ENCODE results near the gene SMIM20.

SMIM20 gene

GRCh38 chr4:25928379-25929297 lies 14.6 kb downstream of the SMIM20 start:
- peak overlapping the region; percentile 26 for H3K27ac Mint-ChIP-seq
- H3K36me3 Mint-ChIP-seq (ENCODE audit: low read depth) = peaks cover 25% of the 10 kb centered on the region
- no peak for DNase-seq
- no peaks in the 10 kb centered on the region for H3K27me3 Mint-ChIP-seq
- H3K4me1 Mint-ChIP-seq (ENCODE audit: low read depth) = peaks cover 9% of the 10 kb centered on the region
- H3K4me3 Mint-ChIP-seq = no peak overlapping the region
- no peaks in the 10 kb centered on the region for H3K9me3 Mint-ChIP-seq

DNA sequence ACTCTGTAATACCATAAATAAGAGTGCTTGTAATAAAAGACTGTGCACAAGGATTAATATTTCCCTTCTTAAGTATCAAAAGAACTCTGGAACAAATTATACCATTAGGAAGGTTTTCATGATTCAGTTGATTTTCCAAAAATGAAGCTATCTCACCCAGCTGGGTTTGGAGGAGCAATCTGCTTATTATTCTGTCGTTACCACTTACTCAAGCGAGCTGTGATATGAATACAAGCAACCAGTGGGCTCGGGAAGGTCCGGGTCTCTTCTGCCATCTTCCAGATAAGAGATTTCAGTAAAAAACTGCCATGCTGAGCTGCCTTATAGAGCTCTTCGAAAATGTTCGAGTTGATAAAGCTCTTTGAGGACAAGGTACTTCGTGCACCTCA lies 15.3 kb downstream of the SMIM20 start:
- Mint-ChIP-seq H3K27me3 (no peaks in the 10 kb centered on the region), H3K4me3 (no peak overlapping the region), H3K27ac (no peak overlapping the region), H3K4me1 (ENCODE audit: low read depth) (peaks cover 9% of the 10 kb centered on the region), H3K36me3 (ENCODE audit: low read depth) (peaks cover 25% of the 10 kb centered on the region), H3K9me3 (no peaks in the 10 kb centered on the region)
- no peak for DNase-seq

- DNase-seq = no peak
- peaks cover 25% of the 10 kb centered on the region for H3K36me3 Mint-ChIP-seq (ENCODE audit: low read depth)
- no peaks in the 10 kb centered on the region for H3K9me3 Mint-ChIP-seq
- H3K27me3 Mint-ChIP-seq = no peaks in the 10 kb centered on the region
- H3K27ac Mint-ChIP-seq = no peak overlapping the region
- H3K4me3 Mint-ChIP-seq = no peak overlapping the region
- peaks cover 9% of the 10 kb centered on the region for H3K4me1 Mint-ChIP-seq (ENCODE audit: low read depth)
These were observed 16.8 kb downstream of the SMIM20 start for GRCh38 chr4:25930731-25931354.

DNA sequence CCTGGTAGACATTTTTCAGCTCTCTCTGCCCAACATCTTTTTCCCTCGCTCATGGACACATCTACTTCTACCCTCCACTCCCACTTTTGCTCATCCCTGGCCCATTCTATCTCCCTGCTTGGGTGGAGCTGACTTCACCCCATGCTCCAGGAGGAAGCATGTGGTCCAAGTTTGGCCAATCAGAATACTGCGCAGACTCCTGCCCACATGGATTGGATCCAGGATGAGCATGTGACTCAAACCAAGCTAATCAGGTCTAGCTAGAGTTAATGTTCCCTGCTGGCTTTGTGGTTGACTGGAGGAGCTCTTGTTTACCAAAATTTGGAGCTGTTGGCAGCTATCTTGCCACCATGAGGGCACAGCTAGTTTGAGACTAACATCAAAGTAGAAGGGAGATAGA lies 22.7 kb downstream of the SMIM20 start:
- DNase-seq = no peak
- Mint-ChIP-seq H3K4me1 (ENCODE audit: low read depth) (peaks cover 23% of the 10 kb centered on the region), H3K27ac (no peak overlapping the region), H3K36me3 (ENCODE audit: low read depth) (no peaks in the 10 kb centered on the region), H3K4me3 (no peak overlapping the region), H3K27me3 (peaks cover 14% of the 10 kb centered on the region), H3K9me3 (peaks cover 3% of the 10 kb centered on the region)

GRCh38 chr4:25937801-25938200 lies 23.8 kb downstream of the SMIM20 start:
- peak overlapping the region; percentile 49 for H3K4me3 Mint-ChIP-seq
- no peaks in the 10 kb centered on the region for H3K36me3 Mint-ChIP-seq (ENCODE audit: low read depth)
- peaks cover 3% of the 10 kb centered on the region for H3K9me3 Mint-ChIP-seq

DNA sequence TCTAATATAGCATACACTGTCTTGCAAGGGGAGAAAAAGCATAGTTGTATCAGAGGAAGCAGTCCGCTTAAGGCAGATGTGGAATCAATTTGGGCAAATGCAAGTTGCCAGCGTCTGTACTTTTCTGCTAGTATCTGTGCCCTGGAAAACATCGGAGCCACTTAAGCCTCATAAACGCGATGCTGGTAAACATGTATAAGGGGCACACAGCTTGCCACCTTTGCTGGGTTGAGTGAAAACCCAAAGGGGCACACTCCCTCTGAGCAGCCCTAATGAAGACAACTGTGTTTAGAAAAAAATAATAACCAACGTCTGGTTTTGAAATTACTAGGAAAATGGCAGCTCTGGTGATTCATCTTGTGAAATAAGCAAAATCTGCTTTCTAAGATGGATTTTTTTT lies 24.3 kb downstream of the SMIM20 start:
- H3K4me1 Mint-ChIP-seq (ENCODE audit: low read depth) = peaks cover 23% of the 10 kb centered on the region
- peak overlapping the region; percentile 49 for H3K4me3 Mint-ChIP-seq
- peaks cover 3% of the 10 kb centered on the region for H3K9me3 Mint-ChIP-seq
- H3K36me3 Mint-ChIP-seq (ENCODE audit: low read depth) = no peaks in the 10 kb centered on the region
- peak overlapping the region; percentile 91 for H3K27ac Mint-ChIP-seq
- H3K27me3 Mint-ChIP-seq = peaks cover 25% of the 10 kb centered on the region
- DNase-seq = no peak

More at GRCh38 chr4:25937801-25938200, 23.8 kb downstream of the SMIM20 start:
- H3K27ac Mint-ChIP-seq = peak overlapping the region; percentile 91
- peaks cover 23% of the 10 kb centered on the region for H3K4me1 Mint-ChIP-seq (ENCODE audit: low read depth)
- H3K27me3 Mint-ChIP-seq = peaks cover 22% of the 10 kb centered on the region
- no peak for DNase-seq

DNA sequence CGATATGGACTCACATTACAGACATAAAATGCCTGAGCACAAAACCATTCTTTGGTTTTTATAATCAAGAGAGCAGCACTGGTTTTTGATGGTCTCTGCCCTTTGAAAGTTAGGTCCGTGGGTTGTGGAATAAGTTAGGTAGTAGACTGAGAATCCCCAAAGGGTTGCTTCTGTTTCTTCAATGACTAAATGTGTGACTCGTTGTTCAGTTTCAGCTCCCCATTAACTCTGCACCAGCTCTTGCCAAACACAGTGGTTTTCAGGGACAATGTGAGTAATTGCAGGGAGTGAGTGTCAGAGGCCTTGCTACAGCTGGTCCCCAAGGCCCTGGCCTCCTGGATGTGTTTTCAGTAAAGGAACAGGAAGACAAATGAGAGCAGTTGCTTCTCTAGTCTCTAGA lies 24.8 kb downstream of the SMIM20 start:
- Mint-ChIP-seq H3K27ac (peak overlapping the region; percentile 91), H3K4me3 (peak overlapping the region; percentile 49)

GRCh38 chr4:25939330-25939729 lies 25.3 kb downstream of the SMIM20 start:
- peaks cover 23% of the 10 kb centered on the region for H3K4me1 Mint-ChIP-seq (ENCODE audit: low read depth)
- peak overlapping the region; percentile 91 for H3K27ac Mint-ChIP-seq
- peak overlapping the region; percentile 49 for H3K4me3 Mint-ChIP-seq
- peaks cover 25% of the 10 kb centered on the region for H3K27me3 Mint-ChIP-seq
- H3K9me3 Mint-ChIP-seq = peaks cover 3% of the 10 kb centered on the region
- DNase-seq = no peak
- no peaks in the 10 kb centered on the region for H3K36me3 Mint-ChIP-seq (ENCODE audit: low read depth)

More for the DNA sequence above, 24.8 kb downstream of the SMIM20 start:
- DNase-seq = peak; percentile 38
- Mint-ChIP-seq H3K27me3 (peaks cover 25% of the 10 kb centered on the region), H3K4me1 (ENCODE audit: low read depth) (peaks cover 23% of the 10 kb centered on the region), H3K9me3 (peaks cover 3% of the 10 kb centered on the region), H3K36me3 (ENCODE audit: low read depth) (no peaks in the 10 kb centered on the region)

GRCh38 chr4:25941457-25942221 lies 27.6 kb downstream of the SMIM20 start:
- H3K27ac Mint-ChIP-seq = no peak overlapping the region
- H3K4me3 Mint-ChIP-seq = no peak overlapping the region
- peaks cover 35% of the 10 kb centered on the region for H3K27me3 Mint-ChIP-seq
- peaks cover 23% of the 10 kb centered on the region for H3K4me1 Mint-ChIP-seq (ENCODE audit: low read depth)
- DNase-seq = no peak
- peaks cover 2% of the 10 kb centered on the region for H3K9me3 Mint-ChIP-seq
- H3K36me3 Mint-ChIP-seq (ENCODE audit: low read depth) = no peaks in the 10 kb centered on the region

- no peak for DNase-seq
- H3K27ac Mint-ChIP-seq = no peak overlapping the region
- no peaks in the 10 kb centered on the region for H3K9me3 Mint-ChIP-seq
- H3K4me1 Mint-ChIP-seq (ENCODE audit: low read depth) = peaks cover 16% of the 10 kb centered on the region
- H3K27me3 Mint-ChIP-seq = peaks cover 39% of the 10 kb centered on the region
- no peak overlapping the region for H3K4me3 Mint-ChIP-seq
- H3K36me3 Mint-ChIP-seq (ENCODE audit: low read depth) = no peaks in the 10 kb centered on the region
These were observed 29.3 kb downstream of the SMIM20 start for GRCh38 chr4:25943312-25943711.

DNA sequence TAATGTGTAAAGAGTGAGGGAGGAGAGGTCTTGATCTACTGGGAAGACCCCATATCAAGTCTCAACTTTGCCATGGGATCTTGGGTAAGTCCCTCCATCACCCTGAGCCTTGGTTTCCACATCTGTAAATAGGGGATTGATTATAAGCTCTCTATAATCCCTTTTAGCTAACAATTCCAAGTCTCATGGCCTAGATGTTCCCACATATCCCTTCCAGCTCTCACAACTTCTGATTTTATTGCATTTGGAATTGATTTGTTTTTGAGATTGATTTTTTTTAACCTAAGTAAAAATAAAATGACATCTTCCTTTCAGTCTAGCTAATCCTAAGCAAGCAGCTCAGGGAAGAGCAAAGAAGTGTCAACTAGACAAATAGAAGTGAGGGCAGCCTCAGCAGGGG lies 29.8 kb downstream of the SMIM20 start:
- Mint-ChIP-seq H3K27ac (no peak overlapping the region), H3K4me3 (no peak overlapping the region), H3K4me1 (ENCODE audit: low read depth) (peaks cover 11% of the 10 kb centered on the region), H3K36me3 (ENCODE audit: low read depth) (no peaks in the 10 kb centered on the region), H3K27me3 (peaks cover 43% of the 10 kb centered on the region), H3K9me3 (no peaks in the 10 kb centered on the region)
- no peak for DNase-seq

DNA sequence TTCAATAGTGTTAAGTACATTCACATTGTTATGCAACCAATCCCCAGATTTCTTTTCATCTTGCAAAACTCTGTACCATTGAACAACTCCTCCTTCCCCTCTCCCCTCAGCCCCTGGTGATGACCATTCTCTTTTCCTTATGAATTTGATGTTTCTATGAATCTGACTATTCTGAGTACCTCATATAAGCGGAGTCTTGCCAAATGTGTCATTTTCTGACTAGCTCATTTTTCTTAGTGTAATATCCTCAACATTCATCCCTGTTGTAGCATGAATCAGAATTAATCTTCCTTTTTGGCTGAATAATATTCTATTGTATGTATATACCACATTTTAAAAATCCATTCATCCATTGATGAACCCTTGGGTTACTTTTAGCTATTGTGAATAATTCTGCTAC lies 34.0 kb downstream of the SMIM20 start:
- no peak overlapping the region for H3K4me3 Mint-ChIP-seq
- H3K27ac Mint-ChIP-seq = no peak overlapping the region
- H3K27me3 Mint-ChIP-seq = peaks cover 52% of the 10 kb centered on the region
- peaks cover 13% of the 10 kb centered on the region for H3K4me1 Mint-ChIP-seq (ENCODE audit: low read depth)
- no peak for DNase-seq
- H3K36me3 Mint-ChIP-seq (ENCODE audit: low read depth) = no peaks in the 10 kb centered on the region
- no peaks in the 10 kb centered on the region for H3K9me3 Mint-ChIP-seq

DNA sequence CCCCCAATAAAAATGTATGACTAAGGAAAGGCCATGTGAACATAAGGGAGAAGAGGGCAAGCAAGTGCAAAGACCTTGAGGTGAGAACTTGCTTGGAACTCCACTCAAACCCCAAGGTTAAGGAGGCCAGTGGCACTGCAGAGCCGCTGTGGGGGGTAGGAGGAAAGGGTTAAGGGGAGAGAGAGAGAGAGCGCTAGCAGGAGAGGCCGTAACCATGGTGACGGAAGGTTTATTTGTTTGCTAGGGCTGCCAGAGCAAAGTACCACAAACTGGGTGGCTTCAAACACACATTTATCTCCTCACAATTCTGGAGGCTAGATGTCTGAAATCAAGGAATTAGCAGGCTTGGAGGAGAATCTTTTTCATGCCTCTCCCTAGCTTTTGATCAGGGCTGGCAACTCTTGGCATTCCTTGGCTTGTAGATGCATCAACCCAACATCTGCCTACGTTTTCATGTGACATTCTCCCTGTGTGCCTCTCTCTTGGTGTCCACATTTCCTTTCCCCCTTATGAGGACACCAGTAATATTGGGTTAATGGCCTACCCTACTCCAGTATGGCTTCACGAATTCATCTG lies 35.2 kb downstream of the SMIM20 start:
- Mint-ChIP-seq H3K27me3 (peaks cover 55% of the 10 kb centered on the region), H3K27ac (no peak overlapping the region), H3K9me3 (no peaks in the 10 kb centered on the region), H3K4me1 (ENCODE audit: low read depth) (peaks cover 13% of the 10 kb centered on the region), H3K36me3 (ENCODE audit: low read depth) (no peaks in the 10 kb centered on the region), H3K4me3 (no peak overlapping the region)
- DNase-seq = no peak

DNA sequence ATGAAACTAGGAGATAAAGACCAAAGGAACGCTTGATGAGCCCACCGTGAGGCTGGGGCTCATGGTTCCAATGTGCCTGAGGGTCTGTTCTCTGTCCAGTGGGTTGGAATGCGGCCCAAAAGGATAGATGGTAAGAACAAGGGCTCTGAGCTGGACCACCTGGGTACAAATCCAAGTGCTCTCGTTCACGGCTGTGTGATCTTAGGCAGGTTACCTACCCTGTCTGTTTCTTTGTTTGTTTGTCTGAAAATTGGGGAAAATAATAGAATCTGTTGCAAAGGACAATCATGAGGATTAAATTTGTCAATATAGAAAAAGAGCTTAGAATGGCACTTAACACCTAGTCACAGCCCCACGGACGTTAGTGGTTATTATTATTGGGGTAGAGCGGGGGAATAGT lies 36.0 kb downstream of the SMIM20 start:
- peaks cover 57% of the 10 kb centered on the region for H3K27me3 Mint-ChIP-seq
- no peak overlapping the region for H3K27ac Mint-ChIP-seq
- peaks cover 13% of the 10 kb centered on the region for H3K4me1 Mint-ChIP-seq (ENCODE audit: low read depth)
- no peak overlapping the region for H3K4me3 Mint-ChIP-seq
- no peaks in the 10 kb centered on the region for H3K9me3 Mint-ChIP-seq
- DNase-seq = no peak
- no peaks in the 10 kb centered on the region for H3K36me3 Mint-ChIP-seq (ENCODE audit: low read depth)
